DND-41 (cell line): Measurements from ENCODE around the gene PDE1C.

Source experiments
- CTCF ChIP-seq: IDR thresholded peaks from 2 replicates; pipeline ENCODE4 v1.5.1; 2012; ENCODE audit warnings: borderline replicate concordance, low read length, moderate library complexity, mild to moderate bottlenecking; ENCODE audit not compliant: poor library complexity, severe bottlenecking; ENCODE audit errors: extremely low read depth
- EZH2 ChIP-seq: IDR thresholded peaks from 3 replicates; pipeline ENCODE4 v1.6.1; 2012; ENCODE audit warnings: borderline replicate concordance, low read depth, mild to moderate bottlenecking, moderate library complexity, low read length, inconsistent platforms; ENCODE audit not compliant: severe bottlenecking

- TF ChIP-seq CTCF (no peak), EZH2 (no peak)
Measured at GRCh38 chr7:31890766-31891165, 179.4 kb downstream of the PDE1C start.
